Measurements from ENCODE around the gene ZFP36. TPM values are rescaled to one million over a fixed set of nuclear protein-coding genes. Genes with fewer than 3 reads are reported as not detected.

Gene ZFP36
- 10 to 100 TPM; 30.9 to 81.6 (median 68.5) TPM for total RNA-seq (2021; fragmentation: NEBNext Ultra II Directional; extraction: Animal tissue kit (Norgen Biotek cat#: 25700))
- long read RNA-seq, transcript ZFP36-203 (2 exons, 1,786 nt): major isoform, 16 of 23 reads
- long read RNA-seq, partial matches to known transcripts: 0 of 23 reads
- long read RNA-seq, other reads (novel, unspliced or antisense): 7 of 23 reads

GRCh38 chr19:39406656-39407409 lies at the start of gene ZFP36:
Gene ZFP36 (plus strand): TSS chr19:39406847. CDS start chr19:39406905, 58 bp downstream.
- TF ChIP-seq CTCF (IDR thresholded peaks at IDR 0.05): no peak
- peak; percentile 92 for DNase-seq
- Mint-ChIP-seq H3K9me3 (peaks cover 19% of the 10 kb centered on the region), H3K27ac (peak within 1 kb of the TSS; percentile 91), H3K4me1 (ENCODE audit: low read depth) (peaks cover 57% of the 10 kb centered on the region), H3K27me3 (ENCODE audit: insufficient read depth) (peaks cover 49% of the 10 kb centered on the region), H3K36me3 (ENCODE audit: low read depth) (peaks cover 21% of the 10 kb centered on the region), H3K4me3 (peak within 1 kb of the TSS; percentile 92)

- H3K36me3 Mint-ChIP-seq (ENCODE audit: low read depth): peaks cover 36% of the 10 kb centered on the region
- no peak overlapping the region for H3K27ac Mint-ChIP-seq
- no peak overlapping the region for H3K4me3 Mint-ChIP-seq
Measured at GRCh38 chr19:39359026-39359425, 47.6 kb upstream of the ZFP36 start.

GRCh38 chr19:39360599-39360998 lies 46.0 kb upstream of the ZFP36 start:
- no peaks in the 10 kb centered on the region for H3K9me3 Mint-ChIP-seq
- H3K27me3 Mint-ChIP-seq (ENCODE audit: insufficient read depth): no peaks in the 10 kb centered on the region
- H3K27ac Mint-ChIP-seq: peak overlapping the region; percentile 40; the same call in 1 of the 2 replicates
- H3K4me1 Mint-ChIP-seq (ENCODE audit: low read depth): peaks cover 36% of the 10 kb centered on the region
- no peak for TF ChIP-seq CTCF (IDR thresholded peaks at IDR 0.05)
- no peak overlapping the region for H3K4me3 Mint-ChIP-seq
- no peak for DNase-seq
- H3K36me3 Mint-ChIP-seq (ENCODE audit: low read depth): peaks cover 41% of the 10 kb centered on the region

More at GRCh38 chr19:39359026-39359425, 47.6 kb upstream of the ZFP36 start:
- Mint-ChIP-seq H3K4me1 (ENCODE audit: low read depth) (peaks cover 27% of the 10 kb centered on the region), H3K9me3 (no peaks in the 10 kb centered on the region), H3K27me3 (ENCODE audit: insufficient read depth) (no peaks in the 10 kb centered on the region)
- TF ChIP-seq CTCF (IDR thresholded peaks at IDR 0.05): no peak
- DNase-seq: no peak

- Mint-ChIP-seq H3K4me3 (peak overlapping the region; percentile 14; the same call in 1 of the 2 replicates), H3K4me1 (ENCODE audit: low read depth) (peaks cover 36% of the 10 kb centered on the region), H3K27ac (peak overlapping the region; percentile 92), H3K36me3 (ENCODE audit: low read depth) (peaks cover 26% of the 10 kb centered on the region), H3K27me3 (ENCODE audit: insufficient read depth) (peaks cover 3% of the 10 kb centered on the region; the same call in 1 of the 2 replicates), H3K9me3 (no peaks in the 10 kb centered on the region)
- DNase-seq: peak; percentile 50
- no peak for TF ChIP-seq CTCF (IDR thresholded peaks at IDR 0.05)
Measured at GRCh38 chr19:39362682-39363657, 43.7 kb upstream of the ZFP36 start.

- H3K36me3 Mint-ChIP-seq (ENCODE audit: low read depth): peaks cover 31% of the 10 kb centered on the region
- H3K9me3 Mint-ChIP-seq: no peaks in the 10 kb centered on the region
- peaks cover 36% of the 10 kb centered on the region for H3K4me1 Mint-ChIP-seq (ENCODE audit: low read depth)
- peak overlapping the region; percentile 92 for H3K27ac Mint-ChIP-seq
- no peak overlapping the region for H3K4me3 Mint-ChIP-seq
- H3K27me3 Mint-ChIP-seq (ENCODE audit: insufficient read depth): peaks cover 3% of the 10 kb centered on the region; the same call in 1 of the 2 replicates
- no peak for DNase-seq
- TF ChIP-seq CTCF (IDR thresholded peaks at IDR 0.05): no peak
Measured at GRCh38 chr19:39363901-39364457, 42.7 kb upstream of the ZFP36 start.

Measured in HFFc6 (cell line).